ENCODE measurements around the gene SLC26A5. TPM values are rescaled to one million over a fixed set of nuclear protein-coding genes. Genes with fewer than 3 reads are reported as not detected.

The SLC26A5 gene
- total RNA-seq, 1 donor from 2014 or later: not detected

- no peaks in the 10 kb centered on the region for H3K27me3 Mint-ChIP-seq
- no peaks in the 10 kb centered on the region for H3K9me3 Mint-ChIP-seq
- TF ChIP-seq CTCF (conservative IDR thresholded peaks at IDR 0.05): no peak
- peaks cover 8% of the 10 kb centered on the region for H3K4me1 Mint-ChIP-seq (ENCODE audit: unreplicated experiment)
- H3K27ac Mint-ChIP-seq: no peak overlapping the region
- H3K36me3 Mint-ChIP-seq: peaks cover 36% of the 10 kb centered on the region
- DNase-seq (ENCODE audit: extremely low spot score, unreplicated experiment): no peak
- no peak overlapping the region for H3K4me3 Mint-ChIP-seq
Measured at GRCh38 chr7:103336761-103337160, 109.2 kb downstream of the SLC26A5 start.

DNA sequence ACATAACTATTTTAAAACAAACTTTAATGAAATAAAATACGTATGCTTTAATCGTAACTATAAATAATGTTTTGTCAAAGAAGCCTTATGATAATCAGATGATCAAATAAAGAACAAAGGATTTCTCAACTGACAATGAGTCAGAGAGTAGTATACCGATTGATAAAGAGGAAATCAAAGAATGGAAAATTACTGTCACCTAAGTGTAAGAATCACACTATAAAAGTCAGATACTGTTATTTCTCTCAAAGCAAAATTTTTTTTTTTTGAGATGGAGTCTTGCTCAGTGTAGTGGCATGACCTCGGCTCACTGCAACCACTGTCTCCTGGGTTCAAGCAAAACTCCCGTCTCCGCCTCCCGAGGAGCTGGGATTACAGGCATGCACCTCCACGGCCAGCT, 120.3 kb downstream of the SLC26A5 start:
- Mint-ChIP-seq H3K4me1 (ENCODE audit: unreplicated experiment) (no peaks in the 10 kb centered on the region), H3K27ac (no peak overlapping the region), H3K4me3 (no peak overlapping the region), H3K27me3 (no peaks in the 10 kb centered on the region), H3K9me3 (no peaks in the 10 kb centered on the region), H3K36me3 (peaks cover 18% of the 10 kb centered on the region)
- no peak for TF ChIP-seq CTCF (conservative IDR thresholded peaks at IDR 0.05)
- no peak for DNase-seq (ENCODE audit: extremely low spot score, unreplicated experiment)

Other genes with a start within 250 kb of the SLC26A5 start
- gene PMPCB, start 148.8 kb downstream of the SLC26A5 start, total RNA-seq (ENCODE audit: low replicate concordance): 70.8 and 72.0 TPM in 2 replicates
- gene DNAJC2, start 101.4 kb downstream of the SLC26A5 start, total RNA-seq (ENCODE audit: low replicate concordance): 28.2 and 29.9 TPM in 2 replicates
- gene PSMC2, start 98.6 kb downstream of the SLC26A5 start, total RNA-seq (ENCODE audit: low replicate concordance): 108 and 109 TPM in 2 replicates

All from type B pancreatic cell (in vitro differentiated cells).